Neural progenitor cell (in vitro differentiated cells): ENCODE results near the gene DVL3.

Source experiments
- EZH2 ChIP-seq: fragments of 200-600 bp; sonication (generic); IDR thresholded peaks from 2 replicates; pipeline ENCODE4 v1.6.1; 2017; ENCODE audit warnings: antibody characterized with exemption, mild to moderate bottlenecking, moderate library complexity
- TF ChIP-seq, protein P1 (sequence below): fragments of 200-600 bp; sonication (generic); IDR thresholded peaks from 2 replicates; pipeline ENCODE4 v1.5.1; 2017; ENCODE audit warnings: antibody characterized with exemption, mild to moderate bottlenecking

DNA sequence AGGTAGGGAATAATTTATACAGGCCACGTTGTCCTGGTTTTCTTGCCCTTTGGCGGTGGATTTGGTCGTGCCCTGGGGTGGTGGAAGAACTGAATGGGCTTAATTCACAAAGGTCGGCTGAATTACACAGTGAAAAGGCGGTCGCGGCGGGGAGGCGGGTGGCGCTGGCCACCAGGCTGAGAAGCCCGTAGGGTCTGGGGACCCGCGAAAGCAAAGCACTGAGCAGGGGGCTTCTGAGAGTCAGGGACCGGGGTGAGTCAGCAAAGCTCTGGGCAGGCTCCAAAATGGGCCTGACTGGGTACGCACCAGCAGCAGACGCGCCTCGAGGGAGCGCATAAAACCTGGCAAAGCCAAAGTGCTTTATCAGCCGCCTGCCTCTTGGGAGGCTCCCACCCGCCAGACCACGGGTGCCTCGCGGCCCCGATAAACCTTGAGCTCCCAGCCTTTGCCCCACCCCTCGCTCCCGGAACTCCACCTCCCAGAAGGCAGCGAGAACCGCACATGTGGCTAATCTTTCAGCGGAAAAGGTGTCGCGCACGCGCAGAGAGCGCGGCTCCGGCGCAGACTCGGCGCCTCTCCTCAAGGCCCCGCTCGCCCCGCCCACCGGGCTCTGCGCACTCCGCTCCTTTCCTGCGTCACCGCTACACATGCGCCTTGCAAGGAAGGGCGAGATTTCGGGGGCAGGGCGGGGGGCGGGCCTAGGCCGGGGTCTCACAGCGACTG is 30.4 kb downstream of the DVL3 start:
- TF ChIP-seq, protein P1, sequence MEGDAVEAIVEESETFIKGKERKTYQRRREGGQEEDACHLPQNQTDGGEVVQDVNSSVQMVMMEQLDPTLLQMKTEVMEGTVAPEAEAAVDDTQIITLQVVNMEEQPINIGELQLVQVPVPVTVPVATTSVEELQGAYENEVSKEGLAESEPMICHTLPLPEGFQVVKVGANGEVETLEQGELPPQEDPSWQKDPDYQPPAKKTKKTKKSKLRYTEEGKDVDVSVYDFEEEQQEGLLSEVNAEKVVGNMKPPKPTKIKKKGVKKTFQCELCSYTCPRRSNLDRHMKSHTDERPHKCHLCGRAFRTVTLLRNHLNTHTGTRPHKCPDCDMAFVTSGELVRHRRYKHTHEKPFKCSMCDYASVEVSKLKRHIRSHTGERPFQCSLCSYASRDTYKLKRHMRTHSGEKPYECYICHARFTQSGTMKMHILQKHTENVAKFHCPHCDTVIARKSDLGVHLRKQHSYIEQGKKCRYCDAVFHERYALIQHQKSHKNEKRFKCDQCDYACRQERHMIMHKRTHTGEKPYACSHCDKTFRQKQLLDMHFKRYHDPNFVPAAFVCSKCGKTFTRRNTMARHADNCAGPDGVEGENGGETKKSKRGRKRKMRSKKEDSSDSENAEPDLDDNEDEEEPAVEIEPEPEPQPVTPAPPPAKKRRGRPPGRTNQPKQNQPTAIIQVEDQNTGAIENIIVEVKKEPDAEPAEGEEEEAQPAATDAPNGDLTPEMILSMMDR = no peak
- no peak for TF ChIP-seq EZH2
